Measurements from ENCODE around the gene DYNC1LI1.

DNA sequence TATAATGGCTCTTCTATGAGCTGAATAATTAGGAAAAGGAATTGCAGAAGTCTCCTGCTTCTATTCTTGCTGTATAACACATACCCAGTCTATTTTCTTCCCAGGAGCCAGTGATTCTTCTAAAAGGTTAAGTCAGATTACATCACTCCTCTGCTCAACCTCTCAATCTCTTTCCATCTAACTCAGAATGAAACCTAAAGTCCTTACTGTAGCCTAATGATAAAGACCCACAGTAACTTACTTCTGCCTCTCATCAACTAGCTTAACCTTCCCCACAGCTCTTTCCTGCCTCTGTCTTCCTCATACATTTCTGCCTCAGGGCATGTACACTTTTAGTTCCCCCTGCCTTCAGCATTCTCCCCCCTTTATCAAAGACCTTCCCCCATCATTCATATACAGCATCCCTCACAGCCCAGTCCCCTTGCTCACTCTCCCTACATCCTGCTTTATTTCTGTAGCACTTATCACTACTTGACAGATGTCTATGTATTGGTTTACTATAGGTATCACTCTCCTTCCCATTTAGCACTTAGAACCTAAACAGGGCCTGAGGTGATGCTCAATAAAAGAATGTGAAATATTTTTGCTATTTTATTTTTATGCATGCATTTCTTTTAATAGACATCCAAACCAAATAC, 39.5 kb downstream of the DYNC1LI1 start:
- TF ChIP-seq CTCF (IDR thresholded peaks at IDR 0.05; ENCODE audit: poor library complexity) (no peak), EZH2 (IDR thresholded peaks at IDR 0.05; ENCODE audit: borderline replicate concordance) (no peak), EZH2phosphoT487 (IDR thresholded peaks at IDR 0.05; ENCODE audit: low read depth, severe bottlenecking, unreplicated experiment) (no peak)

Measured in hepatocyte (in vitro differentiated cells).